SK-N-SH treated with all-trans-retinoic acid at 6 μM for 48 hours (cell line): ENCODE results near the gene BMERB1.

Experiments used
- CSDC2 ChIP-seq: fragments of 250-450 bp; sonication (Bioruptor Pico); IDR thresholded peaks from 2 replicates; pipeline ENCODE4 v1.5.0; 2020; ENCODE audit warnings: mild to moderate bottlenecking, moderate library complexity
- GLIS3 ChIP-seq: fragments of 250-450 bp; sonication (Bioruptor Pico); IDR thresholded peaks from 2 replicates; pipeline ENCODE4 v1.5.0; 2020; ENCODE audit warnings: mild to moderate bottlenecking, moderate library complexity
- RARB ChIP-seq: fragments of 250-450 bp; sonication (Bioruptor Pico); IDR thresholded peaks from 2 replicates; pipeline ENCODE4 v1.8.0; 2021; ENCODE audit warnings: mild to moderate bottlenecking, moderate library complexity
- SNAI2 ChIP-seq: fragments of 250-450 bp; sonication (Bioruptor Pico); IDR thresholded peaks from 2 replicates; pipeline ENCODE4 v1.5.0; 2020; ENCODE audit warnings: mild to moderate bottlenecking, moderate library complexity
- TCF4 ChIP-seq: fragments of 250-450 bp; sonication (Bioruptor Pico); IDR thresholded peaks from 2 replicates; pipeline ENCODE4 v1.8.0; 2021; ENCODE audit warnings: mild to moderate bottlenecking, moderate library complexity, borderline replicate concordance
- ZFP30 ChIP-seq: fragments of 450-650 bp; formaldehyde crosslinking; IDR thresholded peaks from 2 replicates; pipeline ENCODE4 v1.5.0; 2022; ENCODE audit warnings: mild to moderate bottlenecking, moderate library complexity
- ZNF565 ChIP-seq: fragments of 450-650 bp; formaldehyde crosslinking; conservative IDR thresholded peaks from 2 replicates; pipeline ENCODE4 v1.5.0; 2020; ENCODE audit warnings: low read depth, mild to moderate bottlenecking, moderate library complexity
- TF ChIP-seq, protein P1 (sequence below): fragments of 250-450 bp; sonication (Bioruptor Pico); IDR thresholded peaks from 2 replicates; pipeline ENCODE4 v1.8.0; 2020; ENCODE audit warnings: mild to moderate bottlenecking, moderate library complexity, borderline replicate concordance
- TF ChIP-seq, protein P2 (sequence below): fragments of 250-450 bp; sonication (Bioruptor Pico); IDR thresholded peaks from 2 replicates; pipeline ENCODE4 v1.5.0; 2020; ENCODE audit warnings: mild to moderate bottlenecking, moderate library complexity
- TF ChIP-seq, protein P3 (sequence below): fragments of 250-450 bp; sonication (Bioruptor Pico); IDR thresholded peaks from 2 replicates; pipeline ENCODE4 v1.5.1; 2020; ENCODE audit warnings: low read depth, mild to moderate bottlenecking, moderate library complexity

DNA sequence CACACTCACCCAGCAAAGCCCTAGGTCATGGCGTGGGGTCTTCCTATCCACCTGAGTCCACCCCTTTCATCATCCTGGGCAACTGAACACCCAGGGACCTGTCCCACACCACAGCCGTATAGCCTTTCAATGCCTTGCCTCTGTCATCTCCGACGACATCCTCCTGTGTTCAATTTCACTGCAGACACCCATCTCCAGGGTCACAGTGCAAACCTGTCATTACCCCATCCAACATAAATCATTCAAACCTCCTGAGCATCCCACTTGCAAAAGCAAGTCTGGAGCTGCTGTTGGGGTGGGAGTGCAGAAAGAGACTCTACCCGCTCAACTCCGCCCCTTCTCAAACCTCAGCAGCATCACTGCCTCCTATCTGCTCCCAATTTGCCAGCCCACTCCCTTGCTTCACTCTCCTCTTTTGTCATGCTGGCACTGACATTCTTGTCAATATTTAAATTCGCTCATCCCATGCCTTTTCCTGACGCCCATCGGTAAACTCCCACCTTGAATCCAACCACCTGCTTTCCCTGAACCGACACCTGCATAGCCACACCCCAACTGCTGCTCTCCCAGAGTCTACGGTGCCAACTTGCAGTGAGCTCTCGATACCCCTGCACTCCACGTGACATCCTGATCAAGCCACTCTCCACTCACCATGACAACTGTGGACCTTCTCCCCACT is 171.6 kb downstream of the BMERB1 start:
- TF ChIP-seq, protein P1, sequence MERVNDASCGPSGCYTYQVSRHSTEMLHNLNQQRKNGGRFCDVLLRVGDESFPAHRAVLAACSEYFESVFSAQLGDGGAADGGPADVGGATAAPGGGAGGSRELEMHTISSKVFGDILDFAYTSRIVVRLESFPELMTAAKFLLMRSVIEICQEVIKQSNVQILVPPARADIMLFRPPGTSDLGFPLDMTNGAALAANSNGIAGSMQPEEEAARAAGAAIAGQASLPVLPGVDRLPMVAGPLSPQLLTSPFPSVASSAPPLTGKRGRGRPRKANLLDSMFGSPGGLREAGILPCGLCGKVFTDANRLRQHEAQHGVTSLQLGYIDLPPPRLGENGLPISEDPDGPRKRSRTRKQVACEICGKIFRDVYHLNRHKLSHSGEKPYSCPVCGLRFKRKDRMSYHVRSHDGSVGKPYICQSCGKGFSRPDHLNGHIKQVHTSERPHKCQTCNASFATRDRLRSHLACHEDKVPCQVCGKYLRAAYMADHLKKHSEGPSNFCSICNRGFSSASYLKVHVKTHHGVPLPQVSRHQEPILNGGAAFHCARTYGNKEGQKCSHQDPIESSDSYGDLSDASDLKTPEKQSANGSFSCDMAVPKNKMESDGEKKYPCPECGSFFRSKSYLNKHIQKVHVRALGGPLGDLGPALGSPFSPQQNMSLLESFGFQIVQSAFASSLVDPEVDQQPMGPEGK (CRISPR knock-in tag), result no peak
- TF ChIP-seq GLIS3 (CRISPR knock-in tag) (no peak), SNAI2 (CRISPR knock-in tag) (no peak), ZNF565 (CRISPR knock-in tag) (no peak), ZFP30 (CRISPR knock-in tag) (no peak), TCF4 (CRISPR knock-in tag) (no peak), RARB (no peak), CSDC2 (CRISPR knock-in tag) (no peak)
- TF ChIP-seq, protein P2, sequence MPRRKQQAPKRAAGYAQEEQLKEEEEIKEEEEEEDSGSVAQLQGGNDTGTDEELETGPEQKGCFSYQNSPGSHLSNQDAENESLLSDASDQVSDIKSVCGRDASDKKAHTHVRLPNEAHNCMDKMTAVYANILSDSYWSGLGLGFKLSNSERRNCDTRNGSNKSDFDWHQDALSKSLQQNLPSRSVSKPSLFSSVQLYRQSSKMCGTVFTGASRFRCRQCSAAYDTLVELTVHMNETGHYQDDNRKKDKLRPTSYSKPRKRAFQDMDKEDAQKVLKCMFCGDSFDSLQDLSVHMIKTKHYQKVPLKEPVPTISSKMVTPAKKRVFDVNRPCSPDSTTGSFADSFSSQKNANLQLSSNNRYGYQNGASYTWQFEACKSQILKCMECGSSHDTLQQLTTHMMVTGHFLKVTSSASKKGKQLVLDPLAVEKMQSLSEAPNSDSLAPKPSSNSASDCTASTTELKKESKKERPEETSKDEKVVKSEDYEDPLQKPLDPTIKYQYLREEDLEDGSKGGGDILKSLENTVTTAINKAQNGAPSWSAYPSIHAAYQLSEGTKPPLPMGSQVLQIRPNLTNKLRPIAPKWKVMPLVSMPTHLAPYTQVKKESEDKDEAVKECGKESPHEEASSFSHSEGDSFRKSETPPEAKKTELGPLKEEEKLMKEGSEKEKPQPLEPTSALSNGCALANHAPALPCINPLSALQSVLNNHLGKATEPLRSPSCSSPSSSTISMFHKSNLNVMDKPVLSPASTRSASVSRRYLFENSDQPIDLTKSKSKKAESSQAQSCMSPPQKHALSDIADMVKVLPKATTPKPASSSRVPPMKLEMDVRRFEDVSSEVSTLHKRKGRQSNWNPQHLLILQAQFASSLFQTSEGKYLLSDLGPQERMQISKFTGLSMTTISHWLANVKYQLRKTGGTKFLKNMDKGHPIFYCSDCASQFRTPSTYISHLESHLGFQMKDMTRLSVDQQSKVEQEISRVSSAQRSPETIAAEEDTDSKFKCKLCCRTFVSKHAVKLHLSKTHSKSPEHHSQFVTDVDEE (CRISPR knock-in tag), result no peak
- TF ChIP-seq, protein P3, sequence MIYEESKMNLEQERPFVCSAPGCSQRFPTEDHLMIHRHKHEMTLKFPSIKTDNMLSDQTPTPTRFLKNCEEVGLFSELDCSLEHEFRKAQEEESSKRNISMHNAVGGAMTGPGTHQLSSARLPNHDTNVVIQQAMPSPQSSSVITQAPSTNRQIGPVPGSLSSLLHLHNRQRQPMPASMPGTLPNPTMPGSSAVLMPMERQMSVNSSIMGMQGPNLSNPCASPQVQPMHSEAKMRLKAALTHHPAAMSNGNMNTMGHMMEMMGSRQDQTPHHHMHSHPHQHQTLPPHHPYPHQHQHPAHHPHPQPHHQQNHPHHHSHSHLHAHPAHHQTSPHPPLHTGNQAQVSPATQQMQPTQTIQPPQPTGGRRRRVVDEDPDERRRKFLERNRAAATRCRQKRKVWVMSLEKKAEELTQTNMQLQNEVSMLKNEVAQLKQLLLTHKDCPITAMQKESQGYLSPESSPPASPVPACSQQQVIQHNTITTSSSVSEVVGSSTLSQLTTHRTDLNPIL (CRISPR knock-in tag), result no peak
